HEK293 (cell line): ENCODE measurements around the gene R3HDM2.

Experiments used
- CTCF ChIA-PET: fragments of 350-600 bp; formaldehyde crosslinking; extraction: SDS; loops from one replicate; lab custom pipeline; 2021; ENCODE audit warnings: antibody characterized with exemption; lab: Yijun Ruan, JAX
- POLR2A ChIA-PET: fragments of 300-600 bp; formaldehyde crosslinking; extraction: SDS; loops from one replicate; lab custom pipeline; 2020; ENCODE audit warnings: antibody characterized with exemption, inconsistent platforms; lab: Yijun Ruan, JAX
- H3K27ac ChIP-seq: fragments of 200-500 bp; sonication (Bioruptor generic); 2 replicates; pipeline ENCODE4 v1.5.1; 2014; ENCODE audit warnings: low read depth, low read length, control low read depth, inconsistent platforms; ENCODE audit errors: extremely low read depth
- H3K36me3 ChIP-seq, 2 experiments: fragments of 200-500 bp in 1 of 2; sonication (Bioruptor generic) in 1 of 2; 1 replicate in 1 of 2; 2 replicates in 1 of 2; pipeline ENCODE4 v1.5.1; 2014 to 2017; ENCODE audit warnings: inconsistent platforms in 2 of 2, low read length in 2 of 2; ENCODE audit not compliant: control insufficient read depth in 2 of 2, insufficient read depth in 1 of 2
- H3K4me1 ChIP-seq: fragments of 200-500 bp; sonication (Bioruptor generic); 2 replicates; pipeline ENCODE4 v1.5.1; 2014; ENCODE audit warnings: mild to moderate bottlenecking, low read length, inconsistent platforms; ENCODE audit not compliant: control insufficient read depth, insufficient read depth
- H3K4me3 ChIP-seq: 2 replicates; pipeline ENCODE4 v1.5.1; 2011; ENCODE audit warnings: low read depth, mild to moderate bottlenecking, control low read depth, low read length, moderate library complexity
- H3K9me3 ChIP-seq: fragments of 200-500 bp; sonication (Bioruptor generic); 2 replicates; pipeline ENCODE4 v1.5.1; 2014; ENCODE audit warnings: low read depth, low read length, inconsistent platforms; ENCODE audit not compliant: control insufficient read depth, insufficient read depth
- EGR2 ChIP-seq: fragments of 450-650 bp; formaldehyde crosslinking; IDR thresholded peaks from 2 replicates; pipeline ENCODE4 v1.5.1; 2016; ENCODE audit warnings: low read depth, missing biosample characterization, missing genetic modification characterization
- GFI1B ChIP-seq: fragments of 450-650 bp; formaldehyde crosslinking; IDR thresholded peaks from 2 replicates; pipeline ENCODE4 v1.5.1; 2016; ENCODE audit warnings: missing biosample characterization, missing genetic modification characterization
- GLIS2 ChIP-seq: fragments of 450-650 bp; formaldehyde crosslinking; IDR thresholded peaks from 2 replicates; pipeline ENCODE4 v1.5.1; 2016; ENCODE audit warnings: missing biosample characterization, missing genetic modification characterization
- KLF1 ChIP-seq: fragments of 450-650 bp; formaldehyde crosslinking; IDR thresholded peaks from 2 replicates; pipeline ENCODE4 v1.5.1; 2016; ENCODE audit warnings: missing biosample characterization, missing genetic modification characterization
- ZFHX2 ChIP-seq: fragments of 450-650 bp; formaldehyde crosslinking; conservative IDR thresholded peaks from 2 replicates; pipeline ENCODE4 v1.5.1; 2016; ENCODE audit warnings: missing biosample characterization, missing genetic modification characterization
- ZNF350 ChIP-seq: fragments of 450-650 bp; formaldehyde crosslinking; IDR thresholded peaks from 2 replicates; pipeline ENCODE4 v1.5.0; 2017; ENCODE audit warnings: missing biosample characterization, mild to moderate bottlenecking, missing genetic modification characterization
- ZNF623 ChIP-seq: fragments of 450-650 bp; formaldehyde crosslinking; IDR thresholded peaks from 2 replicates; pipeline ENCODE4 v1.5.1; 2016; ENCODE audit warnings: missing biosample characterization, missing genetic modification characterization
- TF ChIP-seq, protein P1 (sequence below): fragments of 450-650 bp; formaldehyde crosslinking; IDR thresholded peaks from 2 replicates; pipeline ENCODE4 v1.5.1; 2017; ENCODE audit warnings: missing biosample characterization, missing genetic modification characterization
- TF ChIP-seq, protein P2 (sequence below): fragments of 450-650 bp; formaldehyde crosslinking; IDR thresholded peaks from 2 replicates; pipeline ENCODE4 v1.5.1; 2016; ENCODE audit warnings: missing biosample characterization, missing genetic modification characterization
- TF ChIP-seq, protein P3 (sequence below): fragments of 450-650 bp; formaldehyde crosslinking; conservative IDR thresholded peaks from 2 replicates; pipeline ENCODE4 v1.5.1; 2016; ENCODE audit warnings: low read depth, missing biosample characterization, missing genetic modification characterization
- TF ChIP-seq, protein P4 (sequence below): fragments of 450-650 bp; formaldehyde crosslinking; IDR thresholded peaks from 2 replicates; pipeline ENCODE4 v1.5.1; 2016; ENCODE audit warnings: missing biosample characterization, missing genetic modification characterization

The R3HDM2 gene

DNA sequence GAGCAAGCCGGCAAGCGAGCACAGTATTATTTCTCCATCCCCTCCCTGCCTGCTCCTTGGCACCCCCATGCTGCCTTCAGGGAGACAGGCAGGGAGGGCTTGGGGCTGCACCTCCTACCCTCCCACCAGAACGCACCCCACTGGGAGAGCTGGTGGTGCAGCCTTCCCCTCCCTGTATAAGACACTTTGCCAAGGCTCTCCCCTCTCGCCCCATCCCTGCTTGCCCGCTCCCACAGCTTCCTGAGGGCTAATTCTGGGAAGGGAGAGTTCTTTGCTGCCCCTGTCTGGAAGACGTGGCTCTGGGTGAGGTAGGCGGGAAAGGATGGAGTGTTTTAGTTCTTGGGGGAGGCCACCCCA, 218.2 kb downstream of the R3HDM2 start:
- Histone ChIP-seq H3K36me3 (peaks cover 0 to 52% of the 10 kb centered on the region in 2 experiments; a peak in 1 of 3 replicates), H3K27ac (no peak overlapping the region), H3K4me3 (no peak overlapping the region), H3K9me3 (no peaks in the 10 kb centered on the region), H3K4me1 (peaks cover 5% of the 10 kb centered on the region)
- CTCF ChIA-PET = interaction anchor here (0.6 to 8.8 kb wide), 10 partner anchors 14 to 494 kb away, joined by 3 to 628 read pairs (median 7); partner anchors contain the start of genes GLI1, INHBE, SHMT2 and STAC3
- POLR2A ChIA-PET = interaction anchor here (1.8 to 2.2 kb wide), 3 partner anchors 17 to 30 kb away, joined by 5 to 17 read pairs (median 14); partner anchors contain the start of gene SHMT2
- TF ChIP-seq ZNF350 (no peak), GLIS2 (tag by site-specific recombination) (peak; percentile 31; the same call in 1 of the 2 replicates)
- TF ChIP-seq, protein P1, sequence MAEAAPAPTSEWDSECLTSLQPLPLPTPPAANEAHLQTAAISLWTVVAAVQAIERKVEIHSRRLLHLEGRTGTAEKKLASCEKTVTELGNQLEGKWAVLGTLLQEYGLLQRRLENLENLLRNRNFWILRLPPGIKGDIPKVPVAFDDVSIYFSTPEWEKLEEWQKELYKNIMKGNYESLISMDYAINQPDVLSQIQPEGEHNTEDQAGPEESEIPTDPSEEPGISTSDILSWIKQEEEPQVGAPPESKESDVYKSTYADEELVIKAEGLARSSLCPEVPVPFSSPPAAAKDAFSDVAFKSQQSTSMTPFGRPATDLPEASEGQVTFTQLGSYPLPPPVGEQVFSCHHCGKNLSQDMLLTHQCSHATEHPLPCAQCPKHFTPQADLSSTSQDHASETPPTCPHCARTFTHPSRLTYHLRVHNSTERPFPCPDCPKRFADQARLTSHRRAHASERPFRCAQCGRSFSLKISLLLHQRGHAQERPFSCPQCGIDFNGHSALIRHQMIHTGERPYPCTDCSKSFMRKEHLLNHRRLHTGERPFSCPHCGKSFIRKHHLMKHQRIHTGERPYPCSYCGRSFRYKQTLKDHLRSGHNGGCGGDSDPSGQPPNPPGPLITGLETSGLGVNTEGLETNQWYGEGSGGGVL (tag by site-specific recombination) = peak; percentile 27; the same call in 1 of the 2 replicates

DNA sequence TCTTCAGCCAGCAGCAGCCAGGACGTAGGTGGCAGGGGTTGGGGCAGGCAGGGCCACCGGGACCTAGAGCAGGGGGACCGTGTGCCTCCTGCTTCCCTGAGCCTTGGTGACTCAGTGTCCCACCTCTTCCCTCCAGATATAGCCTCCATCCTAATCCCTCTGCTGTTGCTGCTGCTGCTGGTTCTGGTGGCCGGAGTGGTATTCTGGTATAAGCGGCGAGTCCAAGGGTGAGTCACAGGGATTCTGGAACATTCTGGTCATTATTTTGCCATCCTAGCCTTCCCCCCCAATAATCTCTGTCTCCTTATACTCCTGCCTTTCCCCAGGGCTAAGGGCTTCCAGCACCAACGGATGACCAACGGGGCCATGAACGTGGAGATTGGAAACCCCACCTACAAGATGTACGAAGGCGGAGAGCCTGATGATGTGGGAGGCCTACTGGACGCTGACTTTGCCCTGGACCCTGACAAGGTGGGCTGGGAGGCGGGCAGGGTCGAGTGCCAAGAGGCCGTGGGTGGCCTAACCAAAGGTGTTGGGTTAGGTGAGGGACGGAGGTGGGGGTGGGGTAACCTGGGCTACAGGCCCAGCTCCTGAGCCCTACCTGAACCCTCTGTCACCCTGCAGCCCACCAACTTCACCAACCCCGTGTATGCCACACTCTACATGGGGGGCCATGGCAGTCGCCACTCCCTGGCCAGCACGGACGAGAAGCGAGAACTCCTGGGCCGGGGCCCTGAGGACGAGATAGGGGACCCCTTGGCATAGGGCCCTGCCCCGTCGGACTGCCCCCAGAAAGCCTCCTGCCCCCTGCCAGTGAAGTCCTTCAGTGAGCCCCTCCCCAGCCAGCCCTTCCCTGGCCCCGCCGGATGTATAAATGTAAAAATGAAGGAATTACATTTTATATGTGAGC, 218.8 kb downstream of the R3HDM2 start:
- Histone ChIP-seq H3K36me3 (peaks cover 0 to 55% of the 10 kb centered on the region in 2 experiments; a peak in 1 of 3 replicates), H3K27ac (no peak overlapping the region), H3K4me3 (no peak overlapping the region), H3K4me1 (peaks cover 5% of the 10 kb centered on the region), H3K9me3 (no peaks in the 10 kb centered on the region)
- ChIA-PET POLR2A (no interaction called here), CTCF (interaction anchor here (0.6 to 8.8 kb wide), 4 partner anchors 25 to 350 kb away, joined by 3 to 628 read pairs (median 40); partner anchors contain the start of genes INHBE, SHMT2 and STAC3)
- TF ChIP-seq ZNF623 (no peak), ZFHX2 (tag by site-specific recombination) (peak; percentile 66), EGR2 (tag by site-specific recombination) (peak; percentile 65)

DNA sequence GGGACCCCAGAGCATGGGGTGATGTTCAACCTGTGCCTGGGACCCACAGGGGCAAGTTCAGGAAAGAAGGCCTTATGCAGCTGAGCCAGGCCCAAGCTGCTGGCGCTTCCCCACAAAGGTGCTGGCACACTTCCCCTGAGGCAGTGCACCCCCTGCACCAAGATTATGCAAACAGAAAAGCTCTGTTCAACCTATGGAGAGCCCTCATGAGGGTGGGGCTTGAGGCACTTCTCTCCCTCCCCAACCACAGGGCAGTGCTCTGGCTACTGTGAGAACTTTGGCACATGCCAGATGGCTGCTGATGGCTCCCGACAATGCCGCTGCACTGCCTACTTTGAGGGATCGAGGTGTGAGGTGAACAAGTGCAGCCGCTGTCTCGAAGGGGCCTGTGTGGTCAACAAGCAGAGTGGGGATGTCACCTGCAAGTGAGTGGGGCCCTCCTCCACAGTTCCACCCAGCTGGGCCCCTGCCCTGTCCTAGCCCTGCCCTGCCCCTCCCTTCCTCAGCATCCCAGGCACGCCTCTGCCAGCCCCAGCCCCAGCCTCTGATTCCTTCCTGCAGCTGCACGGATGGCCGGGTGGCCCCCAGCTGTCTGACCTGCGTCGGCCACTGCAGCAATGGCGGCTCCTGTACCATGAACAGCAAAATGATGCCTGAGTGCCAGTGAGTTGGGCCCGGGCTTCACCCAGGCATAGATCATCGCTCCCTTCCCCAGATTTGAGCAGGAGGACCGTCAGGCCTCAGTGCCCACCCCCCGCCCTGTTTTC, 219.7 kb downstream of the R3HDM2 start:
- ChIA-PET CTCF (no interaction called here), POLR2A (no interaction called here)
- Histone ChIP-seq H3K27ac (no peak overlapping the region), H3K9me3 (no peaks in the 10 kb centered on the region), H3K36me3 (peaks cover 0 to 62% of the 10 kb centered on the region in 2 experiments; a peak in 1 of 3 replicates), H3K4me1 (peaks cover 5% of the 10 kb centered on the region), H3K4me3 (no peak overlapping the region)
- TF ChIP-seq GFI1B (no peak), KLF1 (tag by site-specific recombination) (peak; percentile 95)
- TF ChIP-seq, protein P2, sequence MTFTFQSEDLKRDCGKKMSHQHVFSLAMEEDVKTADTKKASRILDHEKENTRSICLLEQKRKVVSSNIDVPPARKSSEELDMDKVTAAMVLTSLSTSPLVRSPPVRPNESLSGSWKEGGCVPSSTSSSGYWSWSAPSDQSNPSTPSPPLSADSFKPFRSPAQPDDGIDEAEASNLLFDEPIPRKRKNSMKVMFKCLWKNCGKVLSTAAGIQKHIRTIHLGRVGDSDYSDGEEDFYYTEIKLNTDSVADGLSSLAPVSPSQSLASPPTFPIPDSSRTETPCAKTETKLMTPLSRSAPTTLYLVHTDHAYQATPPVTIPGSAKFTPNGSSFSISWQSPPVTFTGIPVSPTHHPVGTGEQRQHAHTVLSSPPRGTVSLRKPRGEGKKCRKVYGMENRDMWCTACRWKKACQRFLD (tag by site-specific recombination) = no peak
- TF ChIP-seq, protein P3, sequence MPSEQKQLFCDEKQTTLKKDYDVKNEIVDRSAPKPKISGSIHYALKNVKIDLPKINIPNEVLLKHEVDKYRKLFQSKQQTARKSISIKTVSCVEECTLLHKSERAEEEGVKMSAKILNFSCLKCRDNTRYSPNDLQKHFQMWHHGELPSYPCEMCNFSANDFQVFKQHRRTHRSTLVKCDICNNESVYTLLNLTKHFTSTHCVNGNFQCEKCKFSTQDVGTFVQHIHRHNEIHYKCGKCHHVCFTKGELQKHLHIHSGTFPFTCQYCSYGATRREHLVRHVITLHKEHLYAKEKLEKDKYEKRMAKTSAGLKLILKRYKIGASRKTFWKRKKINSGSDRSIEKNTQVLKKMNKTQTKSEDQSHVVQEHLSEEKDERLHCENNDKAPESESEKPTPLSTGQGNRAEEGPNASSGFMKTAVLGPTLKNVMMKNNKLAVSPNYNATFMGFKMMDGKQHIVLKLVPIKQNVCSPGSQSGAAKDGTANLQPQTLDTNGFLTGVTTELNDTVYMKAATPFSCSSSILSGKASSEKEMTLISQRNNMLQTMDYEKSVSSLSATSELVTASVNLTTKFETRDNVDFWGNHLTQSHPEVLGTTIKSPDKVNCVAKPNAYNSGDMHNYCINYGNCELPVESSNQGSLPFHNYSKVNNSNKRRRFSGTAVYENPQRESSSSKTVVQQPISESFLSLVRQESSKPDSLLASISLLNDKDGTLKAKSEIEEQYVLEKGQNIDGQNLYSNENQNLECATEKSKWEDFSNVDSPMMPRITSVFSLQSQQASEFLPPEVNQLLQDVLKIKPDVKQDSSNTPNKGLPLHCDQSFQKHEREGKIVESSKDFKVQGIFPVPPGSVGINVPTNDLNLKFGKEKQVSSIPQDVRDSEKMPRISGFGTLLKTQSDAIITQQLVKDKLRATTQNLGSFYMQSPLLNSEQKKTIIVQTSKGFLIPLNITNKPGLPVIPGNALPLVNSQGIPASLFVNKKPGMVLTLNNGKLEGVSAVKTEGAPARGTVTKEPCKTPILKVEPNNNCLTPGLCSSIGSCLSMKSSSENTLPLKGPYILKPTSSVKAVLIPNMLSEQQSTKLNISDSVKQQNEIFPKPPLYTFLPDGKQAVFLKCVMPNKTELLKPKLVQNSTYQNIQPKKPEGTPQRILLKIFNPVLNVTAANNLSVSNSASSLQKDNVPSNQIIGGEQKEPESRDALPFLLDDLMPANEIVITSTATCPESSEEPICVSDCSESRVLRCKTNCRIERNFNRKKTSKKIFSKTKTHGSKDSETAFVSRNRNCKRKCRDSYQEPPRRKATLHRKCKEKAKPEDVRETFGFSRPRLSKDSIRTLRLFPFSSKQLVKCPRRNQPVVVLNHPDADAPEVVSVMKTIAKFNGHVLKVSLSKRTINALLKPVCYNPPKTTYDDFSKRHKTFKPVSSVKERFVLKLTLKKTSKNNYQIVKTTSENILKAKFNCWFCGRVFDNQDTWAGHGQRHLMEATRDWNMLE (tag by site-specific recombination) = no peak
- TF ChIP-seq, protein P4, sequence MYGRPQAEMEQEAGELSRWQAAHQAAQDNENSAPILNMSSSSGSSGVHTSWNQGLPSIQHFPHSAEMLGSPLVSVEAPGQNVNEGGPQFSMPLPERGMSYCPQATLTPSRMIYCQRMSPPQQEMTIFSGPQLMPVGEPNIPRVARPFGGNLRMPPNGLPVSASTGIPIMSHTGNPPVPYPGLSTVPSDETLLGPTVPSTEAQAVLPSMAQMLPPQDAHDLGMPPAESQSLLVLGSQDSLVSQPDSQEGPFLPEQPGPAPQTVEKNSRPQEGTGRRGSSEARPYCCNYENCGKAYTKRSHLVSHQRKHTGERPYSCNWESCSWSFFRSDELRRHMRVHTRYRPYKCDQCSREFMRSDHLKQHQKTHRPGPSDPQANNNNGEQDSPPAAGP (tag by site-specific recombination) = peak; percentile 48; the same call in 1 of the 2 replicates
